ENCODE measurements around the gene PPP6R2.

DNA sequence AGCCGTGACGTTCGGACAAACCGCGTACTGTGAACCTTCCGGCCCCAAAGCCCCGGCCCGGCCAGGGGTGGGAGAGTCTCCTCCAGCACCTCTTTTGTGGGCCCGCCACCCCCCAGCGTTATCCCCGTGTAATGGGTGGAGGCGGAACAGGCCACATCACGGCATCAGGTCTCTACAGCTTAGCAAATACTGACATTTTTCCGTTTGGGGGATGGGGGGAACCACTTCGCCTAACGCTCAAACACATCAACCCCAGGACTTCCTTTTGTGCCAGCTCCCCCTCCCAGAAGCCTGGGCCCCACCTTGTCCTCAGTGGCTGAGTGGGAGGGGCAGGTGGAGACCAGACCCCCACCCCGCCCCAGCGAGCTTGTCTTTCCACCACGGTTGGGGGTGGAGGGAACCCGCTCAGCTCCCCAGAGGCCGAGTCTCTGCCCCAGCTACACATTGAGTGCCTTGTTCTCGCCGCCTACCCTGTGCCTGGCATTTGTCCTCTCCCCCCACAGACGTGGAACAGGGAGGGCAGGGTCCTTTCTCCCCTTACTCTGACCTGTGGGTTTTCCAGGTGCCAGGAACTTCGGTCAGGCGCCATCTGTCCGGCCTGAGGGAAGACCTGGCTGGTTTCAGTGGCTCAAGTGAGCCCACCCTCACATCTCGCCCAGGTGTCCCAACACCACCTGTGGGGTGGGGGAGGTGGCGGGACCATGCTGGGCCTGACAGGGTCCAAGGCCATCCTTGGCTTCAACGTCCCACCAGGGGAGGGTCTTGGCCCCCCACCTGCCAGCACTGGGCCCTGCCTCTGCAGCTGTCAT is 102.1 kb downstream of the PPP6R2 start:
- TF ChIP-seq SRSF7 (optimal IDR thresholded peaks at IDR 0.05; ENCODE audit: low read depth, low read length) (no peak), SRF (CRISPR knock-in tag; IDR thresholded peaks at IDR 0.05) (no peak), DPF2 (IDR thresholded peaks at IDR 0.05) (no peak), IRF2 (CRISPR knock-in tag; IDR thresholded peaks at IDR 0.05) (no peak), SMARCA5 (IDR thresholded peaks at IDR 0.05) (no peak)
- TF ChIP-seq, protein P1, sequence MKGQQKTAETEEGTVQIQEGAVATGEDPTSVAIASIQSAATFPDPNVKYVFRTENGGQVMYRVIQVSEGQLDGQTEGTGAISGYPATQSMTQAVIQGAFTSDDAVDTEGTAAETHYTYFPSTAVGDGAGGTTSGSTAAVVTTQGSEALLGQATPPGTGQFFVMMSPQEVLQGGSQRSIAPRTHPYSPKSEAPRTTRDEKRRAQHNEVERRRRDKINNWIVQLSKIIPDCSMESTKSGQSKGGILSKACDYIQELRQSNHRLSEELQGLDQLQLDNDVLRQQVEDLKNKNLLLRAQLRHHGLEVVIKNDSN (CRISPR knock-in tag; IDR thresholded peaks at IDR 0.05), result no peak
